GM23338 (cell line): ENCODE measurements around the gene BMPR1B. TPM values are rescaled to one million over a fixed set of nuclear protein-coding genes. Genes with fewer than 3 reads are reported as not detected.
A peak's percentile ranks its signal among the peaks of the same experiment; 100 is the strongest.

Source experiments
- ATAC-seq: fragments of 200-7000 bp; cut with Tn5 transposase; 3 replicates; pipeline ENCODE4 v1.9.1; 2020
- DNase-seq: peaks from one replicate; pipeline ENCODE4 v3.0.0-alpha.2; 2015; ENCODE audit warnings: low spot score
- H2AFZ ChIP-seq: fragments of 200-600 bp; sonication (generic); 2 replicates; pipeline ENCODE4 v1.8.0; 2016; ENCODE audit warnings: antibody characterized with exemption, mild to moderate bottlenecking, moderate library complexity
- H3F3A ChIP-seq: fragments of 200-600 bp; sonication (generic); replicated peaks from 2 replicates; pipeline ENCODE4 v1.8.0; 2017; ENCODE audit warnings: antibody characterized with exemption, mixed run types, low read depth
- H3K27ac ChIP-seq: fragments of 200-600 bp; sonication (generic); 2 replicates; pipeline ENCODE4 v1.6.1; 2016; ENCODE audit warnings: low read depth
- H3K27me3 ChIP-seq: fragments of 200-600 bp; sonication (generic); 2 replicates; pipeline ENCODE4 v1.8.0; 2016; ENCODE audit warnings: mild to moderate bottlenecking, mixed run types, moderate library complexity; ENCODE audit not compliant: insufficient read depth
- H3K36me3 ChIP-seq: fragments of 200-600 bp; sonication (generic); 2 replicates; pipeline ENCODE4 v1.8.0; 2016; ENCODE audit warnings: mild to moderate bottlenecking; ENCODE audit not compliant: insufficient read depth
- H3K4me1 ChIP-seq: fragments of 200-600 bp; sonication (generic); 2 replicates; pipeline ENCODE4 v1.8.0; 2016; ENCODE audit warnings: mild to moderate bottlenecking, moderate library complexity; ENCODE audit not compliant: insufficient read depth
- H3K4me2 ChIP-seq: fragments of 200-600 bp; sonication (generic); 2 replicates; pipeline ENCODE4 v1.7.1; 2017; ENCODE audit warnings: mixed run types
- H3K4me3 ChIP-seq: fragments of 200-600 bp; sonication (generic); 2 replicates; pipeline ENCODE4 v1.6.1; 2016; ENCODE audit warnings: mixed run types
- H3K79me2 ChIP-seq: fragments of 200-600 bp; sonication (generic); replicated peaks from 2 replicates; pipeline ENCODE4 v1.8.0; 2017; ENCODE audit warnings: mild to moderate bottlenecking; ENCODE audit not compliant: insufficient read depth
- H3K9me2 ChIP-seq: fragments of 200-600 bp; sonication (generic); 2 replicates; pipeline ENCODE4 v1.8.0; 2017; ENCODE audit not compliant: insufficient read depth
- H4K20me1 ChIP-seq: fragments of 200-600 bp; sonication (generic); replicated peaks from 2 replicates; pipeline ENCODE4 v1.8.0; 2017; ENCODE audit warnings: mild to moderate bottlenecking; ENCODE audit not compliant: insufficient read depth
- H3K27ac Mint-ChIP-seq: 2 replicates; pipeline ENCODE4 v1.8.0; 2020; ENCODE audit warnings: inconsistent platforms, mild to moderate bottlenecking, moderate library complexity, mixed read lengths
- H3K27me3 Mint-ChIP-seq: 3 replicates; pipeline ENCODE4 v1.8.0; 2022; ENCODE audit warnings: low read depth, mild to moderate bottlenecking, moderate library complexity, mixed read lengths, inconsistent platforms; ENCODE audit not compliant: insufficient read depth, poor library complexity
- H3K36me3 Mint-ChIP-seq: 3 replicates; pipeline ENCODE4 v1.8.0; 2021; ENCODE audit warnings: low read depth, mild to moderate bottlenecking, inconsistent platforms, moderate library complexity, mixed read lengths
- H3K4me1 Mint-ChIP-seq: 3 replicates; pipeline ENCODE4 v1.8.0; 2020; ENCODE audit warnings: mild to moderate bottlenecking, inconsistent platforms, mixed read lengths
- H3K4me3 Mint-ChIP-seq: 3 replicates; pipeline ENCODE4 v1.8.0; 2021; ENCODE audit warnings: moderate library complexity, mild to moderate bottlenecking, inconsistent platforms, mixed read lengths
- H3K9me3 Mint-ChIP-seq: 3 replicates; pipeline ENCODE4 v1.8.0; 2020; ENCODE audit warnings: moderate library complexity, mild to moderate bottlenecking, inconsistent platforms, mixed read lengths
- EZH2 ChIP-seq: fragments of 200-600 bp; sonication (generic); IDR thresholded peaks from one replicate; pipeline ENCODE4 v1.8.0; 2017; ENCODE audit warnings: antibody characterized with exemption, mild to moderate bottlenecking, low read depth; ENCODE audit not compliant: unreplicated experiment
- EZH2phosphoT487 ChIP-seq: fragments of 200-600 bp; sonication (generic); IDR thresholded peaks from one replicate; pipeline ENCODE4 v1.8.1; 2018; ENCODE audit warnings: antibody characterized with exemption; ENCODE audit not compliant: unreplicated experiment
- JUNB ChIP-seq: IDR thresholded peaks from one replicate; pipeline ENCODE4 v1.6.1; 2016; ENCODE audit warnings: antibody characterized with exemption; ENCODE audit not compliant: unreplicated experiment
- NANOG ChIP-seq: IDR thresholded peaks from 2 replicates; pipeline ENCODE4 v1.6.1; 2016; ENCODE audit warnings: antibody characterized with exemption, borderline replicate concordance
- STAT1 ChIP-seq: IDR thresholded peaks from one replicate; pipeline ENCODE4 v1.6.1; 2016; ENCODE audit warnings: antibody characterized with exemption; ENCODE audit not compliant: unreplicated experiment
- ZNF114 ChIP-seq: fragments of 250-450 bp; sonication (Bioruptor Pico); IDR thresholded peaks from 2 replicates; pipeline ENCODE4 v1.5.0; 2020; ENCODE audit warnings: mild to moderate bottlenecking, moderate library complexity
- ZNF331 ChIP-seq: fragments of 250-450 bp; sonication (Bioruptor Pico); IDR thresholded peaks from 2 replicates; pipeline ENCODE4 v1.5.0; 2020; ENCODE audit warnings: low read depth, mild to moderate bottlenecking, moderate library complexity
- polyA plus RNA-seq: library from polyadenylated mRNA; unstranded; fragments of >200 nt; fragmentation: Nextera tagmentation; extraction: Ambion mirVana; gene quantifications from 2 replicates; pipeline ENCODE4 v1.2.1, GENCODE V29; 2016
- total RNA-seq: library from RNA; depleted of rRNA; stranded (reverse); fragments of >200 nt; shearing (Covaris generic); gene quantifications from 2 replicates; pipeline ENCODE4 v1.2.3, GENCODE V29; 2014
- TF ChIP-seq, protein P1 (sequence below): IDR thresholded peaks from one replicate; pipeline ENCODE4 v1.6.1; 2018; ENCODE audit warnings: antibody characterized with exemption; ENCODE audit not compliant: unreplicated experiment
- TF ChIP-seq, protein P2 (sequence below): fragments of 250-450 bp; sonication (Bioruptor Pico); IDR thresholded peaks from 2 replicates; pipeline ENCODE4 v1.5.0; 2020; ENCODE audit warnings: mild to moderate bottlenecking, moderate library complexity
- TF ChIP-seq, protein P3 (sequence below), 2 experiments: fragments of 200-600 bp in 1 of 2; sonication (generic) in 1 of 2; conservative IDR thresholded peaks; 2 replicates each; pipeline versions ENCODE4 v1.5.1 to v1.6.1; 2016 to 2017; ENCODE audit warnings: antibody characterized with exemption in 2 of 2, low read depth in 2 of 2, mild to moderate bottlenecking in 2 of 2, moderate library complexity in 1 of 2

The BMPR1B gene
- total and polyA plus RNA-seq, 2 experiments from 2014 or later, result 0.48 to 1.0 TPM

DNA sequence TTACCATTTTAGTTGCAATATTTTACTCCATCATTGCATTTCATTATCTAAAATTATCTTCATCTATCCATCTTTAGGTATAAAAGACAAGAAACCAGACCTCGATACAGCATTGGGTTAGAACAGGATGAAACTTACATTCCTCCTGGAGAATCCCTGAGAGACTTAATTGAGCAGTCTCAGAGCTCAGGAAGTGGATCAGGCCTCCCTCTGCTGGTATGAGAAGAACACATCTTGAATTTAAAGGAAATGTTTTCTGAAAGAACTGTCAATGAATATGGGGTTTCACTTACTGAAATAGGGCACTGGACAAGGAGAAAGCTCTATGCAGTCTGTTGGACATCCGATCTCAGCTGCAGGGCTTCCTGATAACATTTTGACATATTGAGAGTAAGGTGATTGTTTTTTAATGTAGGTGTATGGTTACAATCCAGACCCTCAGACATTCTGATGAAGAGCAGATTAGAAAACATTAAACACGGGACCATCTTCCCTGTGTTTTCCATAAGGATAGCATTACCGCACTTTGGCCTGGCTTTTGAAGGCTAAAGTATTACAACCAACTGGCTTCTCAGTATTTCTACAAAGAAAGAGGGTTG is 367.2 kb downstream of the BMPR1B start:
- Mint-ChIP-seq H3K9me3 (no peaks in the 10 kb centered on the region), H3K27ac (no peak overlapping the region), H3K4me1 (no peaks in the 10 kb centered on the region; the same call in 2 of the 3 replicates)

DNA sequence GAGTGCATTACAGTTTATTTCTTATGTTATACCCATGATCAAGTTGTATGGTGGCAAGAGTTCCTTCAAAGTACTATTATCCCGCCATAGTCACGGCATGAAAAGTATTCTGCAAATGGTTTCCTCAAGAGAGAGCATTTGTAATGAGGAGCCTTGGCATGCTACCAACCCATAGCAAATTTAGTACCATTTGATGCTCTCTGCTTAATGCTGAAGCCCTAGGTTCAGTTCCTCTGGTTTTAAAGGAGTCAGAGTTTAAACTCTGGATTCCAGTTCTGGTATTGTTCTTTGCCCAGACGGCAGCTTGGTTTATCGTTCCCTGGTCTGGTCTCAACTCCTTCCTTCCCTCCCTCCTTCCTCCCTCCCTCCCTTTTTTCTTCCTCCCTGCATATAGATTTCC is 371.3 kb downstream of the BMPR1B start:
- Histone ChIP-seq H3K9me2 (no peaks in the 10 kb centered on the region), H3K27me3 (no peaks in the 10 kb centered on the region), H4K20me1 (no peaks in the 10 kb centered on the region), H3K36me3 (no peaks in the 10 kb centered on the region), H3K27ac (no peak overlapping the region), H3K4me1 (no peaks in the 10 kb centered on the region), H3K79me2 (no peaks in the 10 kb centered on the region), H3K4me3 (no peak overlapping the region), H3K4me2 (no peak overlapping the region), H3F3A (no peaks in the 10 kb centered on the region), H2AFZ (no peak overlapping the region)
- ATAC-seq, result no peak
- DNase-seq, result no peak
- Mint-ChIP-seq H3K4me3 (no peak overlapping the region), H3K27ac (no peak overlapping the region), H3K4me1 (no peaks in the 10 kb centered on the region; the same call in 2 of the 3 replicates), H3K9me3 (peaks cover 2% of the 10 kb centered on the region; the same call in 1 of the 3 replicates), H3K36me3 (no peaks in the 10 kb centered on the region), H3K27me3 (no peaks in the 10 kb centered on the region)
- no peak for TF ChIP-seq ZNF331 (CRISPR knock-in tag)
- TF ChIP-seq, protein P1, sequence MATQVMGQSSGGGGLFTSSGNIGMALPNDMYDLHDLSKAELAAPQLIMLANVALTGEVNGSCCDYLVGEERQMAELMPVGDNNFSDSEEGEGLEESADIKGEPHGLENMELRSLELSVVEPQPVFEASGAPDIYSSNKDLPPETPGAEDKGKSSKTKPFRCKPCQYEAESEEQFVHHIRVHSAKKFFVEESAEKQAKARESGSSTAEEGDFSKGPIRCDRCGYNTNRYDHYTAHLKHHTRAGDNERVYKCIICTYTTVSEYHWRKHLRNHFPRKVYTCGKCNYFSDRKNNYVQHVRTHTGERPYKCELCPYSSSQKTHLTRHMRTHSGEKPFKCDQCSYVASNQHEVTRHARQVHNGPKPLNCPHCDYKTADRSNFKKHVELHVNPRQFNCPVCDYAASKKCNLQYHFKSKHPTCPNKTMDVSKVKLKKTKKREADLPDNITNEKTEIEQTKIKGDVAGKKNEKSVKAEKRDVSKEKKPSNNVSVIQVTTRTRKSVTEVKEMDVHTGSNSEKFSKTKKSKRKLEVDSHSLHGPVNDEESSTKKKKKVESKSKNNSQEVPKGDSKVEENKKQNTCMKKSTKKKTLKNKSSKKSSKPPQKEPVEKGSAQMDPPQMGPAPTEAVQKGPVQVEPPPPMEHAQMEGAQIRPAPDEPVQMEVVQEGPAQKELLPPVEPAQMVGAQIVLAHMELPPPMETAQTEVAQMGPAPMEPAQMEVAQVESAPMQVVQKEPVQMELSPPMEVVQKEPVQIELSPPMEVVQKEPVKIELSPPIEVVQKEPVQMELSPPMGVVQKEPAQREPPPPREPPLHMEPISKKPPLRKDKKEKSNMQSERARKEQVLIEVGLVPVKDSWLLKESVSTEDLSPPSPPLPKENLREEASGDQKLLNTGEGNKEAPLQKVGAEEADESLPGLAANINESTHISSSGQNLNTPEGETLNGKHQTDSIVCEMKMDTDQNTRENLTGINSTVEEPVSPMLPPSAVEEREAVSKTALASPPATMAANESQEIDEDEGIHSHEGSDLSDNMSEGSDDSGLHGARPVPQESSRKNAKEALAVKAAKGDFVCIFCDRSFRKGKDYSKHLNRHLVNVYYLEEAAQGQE, result no peak
- TF ChIP-seq, protein P2, sequence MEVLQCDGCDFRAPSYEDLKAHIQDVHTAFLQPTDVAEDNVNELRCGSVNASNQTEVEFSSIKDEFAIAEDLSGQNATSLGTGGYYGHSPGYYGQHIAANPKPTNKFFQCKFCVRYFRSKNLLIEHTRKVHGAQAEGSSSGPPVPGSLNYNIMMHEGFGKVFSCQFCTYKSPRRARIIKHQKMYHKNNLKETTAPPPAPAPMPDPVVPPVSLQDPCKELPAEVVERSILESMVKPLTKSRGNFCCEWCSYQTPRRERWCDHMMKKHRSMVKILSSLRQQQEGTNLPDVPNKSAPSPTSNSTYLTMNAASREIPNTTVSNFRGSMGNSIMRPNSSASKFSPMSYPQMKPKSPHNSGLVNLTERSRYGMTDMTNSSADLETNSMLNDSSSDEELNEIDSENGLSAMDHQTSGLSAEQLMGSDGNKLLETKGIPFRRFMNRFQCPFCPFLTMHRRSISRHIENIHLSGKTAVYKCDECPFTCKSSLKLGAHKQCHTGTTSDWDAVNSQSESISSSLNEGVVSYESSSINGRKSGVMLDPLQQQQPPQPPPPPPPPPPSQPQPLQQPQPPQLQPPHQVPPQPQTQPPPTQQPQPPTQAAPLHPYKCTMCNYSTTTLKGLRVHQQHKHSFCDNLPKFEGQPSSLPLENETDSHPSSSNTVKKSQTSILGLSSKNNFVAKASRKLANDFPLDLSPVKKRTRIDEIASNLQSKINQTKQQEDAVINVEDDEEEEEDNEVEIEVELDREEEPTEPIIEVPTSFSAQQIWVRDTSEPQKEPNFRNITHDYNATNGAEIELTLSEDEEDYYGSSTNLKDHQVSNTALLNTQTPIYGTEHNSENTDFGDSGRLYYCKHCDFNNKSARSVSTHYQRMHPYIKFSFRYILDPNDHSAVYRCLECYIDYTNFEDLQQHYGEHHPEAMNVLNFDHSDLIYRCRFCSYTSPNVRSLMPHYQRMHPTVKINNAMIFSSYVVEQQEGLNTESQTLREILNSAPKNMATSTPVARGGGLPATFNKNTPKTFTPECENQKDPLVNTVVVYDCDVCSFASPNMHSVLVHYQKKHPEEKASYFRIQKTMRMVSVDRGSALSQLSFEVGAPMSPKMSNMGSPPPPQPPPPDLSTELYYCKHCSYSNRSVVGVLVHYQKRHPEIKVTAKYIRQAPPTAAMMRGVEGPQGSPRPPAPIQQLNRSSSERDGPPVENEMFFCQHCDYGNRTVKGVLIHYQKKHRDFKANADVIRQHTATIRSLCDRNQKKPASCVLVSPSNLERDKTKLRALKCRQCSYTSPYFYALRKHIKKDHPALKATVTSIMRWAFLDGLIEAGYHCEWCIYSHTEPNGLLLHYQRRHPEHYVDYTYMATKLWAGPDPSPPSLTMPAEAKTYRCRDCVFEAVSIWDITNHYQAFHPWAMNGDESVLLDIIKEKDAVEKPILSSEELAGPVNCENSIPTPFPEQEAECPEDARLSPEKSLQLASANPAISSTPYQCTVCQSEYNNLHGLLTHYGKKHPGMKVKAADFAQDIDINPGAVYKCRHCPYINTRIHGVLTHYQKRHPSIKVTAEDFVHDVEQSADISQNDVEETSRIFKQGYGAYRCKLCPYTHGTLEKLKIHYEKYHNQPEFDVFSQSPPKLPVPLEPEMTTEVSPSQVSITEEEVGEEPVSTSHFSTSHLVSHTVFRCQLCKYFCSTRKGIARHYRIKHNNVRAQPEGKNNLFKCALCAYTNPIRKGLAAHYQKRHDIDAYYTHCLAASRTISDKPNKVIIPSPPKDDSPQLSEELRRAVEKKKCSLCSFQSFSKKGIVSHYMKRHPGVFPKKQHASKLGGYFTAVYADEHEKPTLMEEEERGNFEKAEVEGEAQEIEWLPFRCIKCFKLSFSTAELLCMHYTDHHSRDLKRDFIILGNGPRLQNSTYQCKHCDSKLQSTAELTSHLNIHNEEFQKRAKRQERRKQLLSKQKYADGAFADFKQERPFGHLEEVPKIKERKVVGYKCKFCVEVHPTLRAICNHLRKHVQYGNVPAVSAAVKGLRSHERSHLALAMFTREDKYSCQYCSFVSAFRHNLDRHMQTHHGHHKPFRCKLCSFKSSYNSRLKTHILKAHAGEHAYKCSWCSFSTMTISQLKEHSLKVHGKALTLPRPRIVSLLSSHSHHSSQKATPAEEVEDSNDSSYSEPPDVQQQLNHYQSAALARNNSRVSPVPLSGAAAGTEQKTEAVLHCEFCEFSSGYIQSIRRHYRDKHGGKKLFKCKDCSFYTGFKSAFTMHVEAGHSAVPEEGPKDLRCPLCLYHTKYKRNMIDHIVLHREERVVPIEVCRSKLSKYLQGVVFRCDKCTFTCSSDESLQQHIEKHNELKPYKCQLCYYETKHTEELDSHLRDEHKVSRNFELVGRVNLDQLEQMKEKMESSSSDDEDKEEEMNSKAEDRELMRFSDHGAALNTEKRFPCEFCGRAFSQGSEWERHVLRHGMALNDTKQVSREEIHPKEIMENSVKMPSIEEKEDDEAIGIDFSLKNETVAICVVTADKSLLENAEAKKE (CRISPR knock-in tag), result no peak
- TF ChIP-seq ZNF114 (CRISPR knock-in tag), result no peak

More for the DNA sequence above, 367.2 kb downstream of the BMPR1B start:
- Histone ChIP-seq H3F3A (no peaks in the 10 kb centered on the region), H3K79me2 (no peaks in the 10 kb centered on the region), H3K36me3 (no peaks in the 10 kb centered on the region), H3K4me1 (no peaks in the 10 kb centered on the region), H3K27ac (no peak overlapping the region), H3K4me3 (no peak overlapping the region), H3K4me2 (no peak overlapping the region), H3K27me3 (no peaks in the 10 kb centered on the region), H4K20me1 (no peaks in the 10 kb centered on the region), H2AFZ (no peak overlapping the region), H3K9me2 (no peaks in the 10 kb centered on the region)
- DNase-seq, result peak; percentile 86
- peak; percentile 86 for ATAC-seq
- Mint-ChIP-seq H3K4me3 (no peak overlapping the region), H3K27me3 (peaks cover 2% of the 10 kb centered on the region), H3K36me3 (no peaks in the 10 kb centered on the region)
- TF ChIP-seq, protein P3, sequence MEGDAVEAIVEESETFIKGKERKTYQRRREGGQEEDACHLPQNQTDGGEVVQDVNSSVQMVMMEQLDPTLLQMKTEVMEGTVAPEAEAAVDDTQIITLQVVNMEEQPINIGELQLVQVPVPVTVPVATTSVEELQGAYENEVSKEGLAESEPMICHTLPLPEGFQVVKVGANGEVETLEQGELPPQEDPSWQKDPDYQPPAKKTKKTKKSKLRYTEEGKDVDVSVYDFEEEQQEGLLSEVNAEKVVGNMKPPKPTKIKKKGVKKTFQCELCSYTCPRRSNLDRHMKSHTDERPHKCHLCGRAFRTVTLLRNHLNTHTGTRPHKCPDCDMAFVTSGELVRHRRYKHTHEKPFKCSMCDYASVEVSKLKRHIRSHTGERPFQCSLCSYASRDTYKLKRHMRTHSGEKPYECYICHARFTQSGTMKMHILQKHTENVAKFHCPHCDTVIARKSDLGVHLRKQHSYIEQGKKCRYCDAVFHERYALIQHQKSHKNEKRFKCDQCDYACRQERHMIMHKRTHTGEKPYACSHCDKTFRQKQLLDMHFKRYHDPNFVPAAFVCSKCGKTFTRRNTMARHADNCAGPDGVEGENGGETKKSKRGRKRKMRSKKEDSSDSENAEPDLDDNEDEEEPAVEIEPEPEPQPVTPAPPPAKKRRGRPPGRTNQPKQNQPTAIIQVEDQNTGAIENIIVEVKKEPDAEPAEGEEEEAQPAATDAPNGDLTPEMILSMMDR (conservative IDR thresholded peaks at IDR 0.05; ENCODE audit: low read depth in 2 of 2), result peak; percentile 78
- TF ChIP-seq EZH2, result no peak
- TF ChIP-seq EZH2phosphoT487, result no peak
- TF ChIP-seq STAT1, result no peak
- TF ChIP-seq NANOG, result no peak
- no peak for TF ChIP-seq JUNB
